GM03348 (cell line): ENCODE data around the gene ITPKC.

Experiments used
- DNase-seq: peaks from one replicate; pipeline ENCODE4 v3.0.0; 2012; ENCODE audit warnings: low spot score

The ITPKC gene

DNA sequence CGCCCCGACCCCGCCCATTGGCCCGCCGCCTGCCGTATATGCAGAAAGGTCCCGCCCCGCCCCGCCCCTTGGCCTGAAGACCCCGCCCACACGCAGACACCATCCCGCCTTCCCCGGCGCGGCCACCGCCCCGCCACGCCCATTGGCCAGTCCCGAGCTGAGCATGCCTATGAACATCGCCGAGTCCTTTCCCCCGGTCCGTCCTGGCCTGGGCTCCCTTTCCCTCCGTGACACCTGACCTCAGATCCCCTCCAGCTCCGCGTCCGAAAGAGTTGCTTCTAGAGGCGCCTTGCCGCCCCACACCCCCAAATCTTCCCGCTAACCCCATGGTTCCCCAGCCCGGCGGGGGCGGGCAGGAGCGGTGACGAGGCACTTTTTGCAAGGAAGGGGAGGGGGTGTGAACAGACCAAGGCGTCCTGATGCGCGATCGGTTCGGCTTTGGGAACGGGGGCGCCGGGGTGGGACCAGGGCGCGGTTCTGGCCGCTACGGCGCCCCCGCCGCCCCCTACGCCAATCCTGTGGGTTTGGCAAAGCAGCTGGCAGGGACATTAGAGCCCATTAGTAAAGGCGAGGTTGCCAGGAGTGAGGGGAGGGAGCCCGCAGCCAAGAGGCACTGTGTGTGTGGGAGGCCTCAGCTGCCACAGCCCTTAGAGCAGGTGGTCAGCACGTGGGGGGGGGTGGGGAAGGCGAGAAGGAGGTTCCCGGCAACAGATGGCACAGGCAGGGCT, 26.1 kb upstream of the ITPKC start:
- DNase-seq: peak; percentile 83

DNA sequence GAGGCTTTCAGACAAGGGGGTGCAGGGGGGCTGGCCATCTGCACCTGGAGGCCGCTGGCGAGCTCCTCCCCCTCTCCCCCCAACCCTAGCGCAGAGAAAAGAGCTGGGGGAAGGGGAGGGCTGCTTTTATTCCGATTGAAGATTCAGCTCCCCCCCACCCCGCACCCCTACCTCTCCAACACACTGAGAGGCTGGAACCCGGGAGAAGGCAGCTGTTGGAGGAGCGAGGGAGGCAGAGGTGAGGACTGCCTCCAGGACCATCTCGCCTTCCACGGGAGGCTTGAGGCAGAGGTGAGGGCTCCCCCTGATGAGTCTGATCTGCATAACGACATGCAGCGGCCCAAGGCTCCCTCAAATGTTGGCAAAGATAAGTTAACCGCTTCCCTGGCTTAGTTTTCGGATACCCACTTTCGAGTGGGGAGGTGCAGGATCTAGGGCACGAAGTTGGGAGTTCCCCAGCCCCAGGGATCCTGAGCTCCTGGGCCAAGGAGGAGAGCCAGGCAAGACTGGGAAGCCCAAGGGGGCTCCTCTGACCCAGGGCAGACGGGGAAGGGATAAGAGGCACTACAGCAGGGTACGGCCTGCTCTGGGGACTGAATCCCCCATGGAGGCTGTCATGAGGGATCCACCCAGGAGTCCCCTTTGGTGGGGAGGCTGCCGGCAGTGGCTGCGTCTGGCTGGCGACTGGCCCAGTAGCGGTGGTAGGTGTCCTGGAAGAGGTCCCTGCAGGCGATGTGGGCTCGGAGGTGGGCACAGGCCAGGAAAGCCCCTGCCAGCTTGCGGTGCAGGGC, 25.3 kb upstream of the ITPKC start:
- DNase-seq: no peak

DNA sequence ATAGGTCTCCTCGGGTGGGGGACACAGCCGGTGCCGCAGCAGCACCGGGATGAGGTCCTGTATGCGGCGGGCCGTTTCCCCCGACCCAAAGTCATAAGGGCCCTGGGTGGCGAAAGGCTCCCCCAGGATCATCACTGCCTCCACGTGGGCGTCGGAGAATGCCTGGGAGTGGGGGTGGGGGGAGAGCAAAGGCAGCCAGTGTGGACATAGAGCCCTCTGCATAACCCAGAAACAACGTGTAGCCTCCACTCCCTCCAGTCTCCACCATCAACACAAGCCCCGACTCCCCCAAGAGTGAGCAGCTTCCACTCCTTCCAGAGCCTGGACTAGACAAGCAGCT, 24.7 kb upstream of the ITPKC start:
- no peak for DNase-seq

DNA sequence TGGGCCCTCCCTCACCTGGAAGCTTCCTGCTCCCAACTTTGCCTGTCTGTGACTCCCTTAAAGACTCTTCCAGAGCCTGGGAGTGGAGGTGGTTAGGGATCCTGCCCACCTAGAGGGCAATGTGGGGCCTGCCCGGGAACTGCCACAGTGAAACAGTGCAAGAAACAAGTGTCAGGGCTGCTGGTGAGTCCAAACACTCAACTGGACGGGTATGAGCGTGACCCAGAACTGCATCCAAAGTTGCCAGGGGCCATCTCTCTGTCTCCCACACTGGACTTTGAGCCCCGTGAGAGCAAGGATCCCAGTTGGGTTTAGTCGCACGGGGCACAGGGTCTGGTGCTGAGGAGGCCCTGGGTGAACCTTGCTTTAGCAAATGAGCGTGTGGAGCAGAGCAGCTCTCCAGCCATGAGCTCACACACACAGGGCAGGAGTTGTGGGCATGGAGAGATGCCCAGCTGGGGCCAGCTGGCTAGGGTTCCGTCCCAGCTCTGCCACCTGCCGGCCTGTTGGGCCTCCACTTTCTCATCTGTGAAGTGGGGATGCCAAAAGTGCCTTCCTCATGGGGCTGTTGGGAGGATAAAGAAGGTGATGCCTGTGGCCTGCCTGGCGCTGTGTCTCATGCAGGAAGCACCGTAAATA, 23.6 kb upstream of the ITPKC start:
- DNase-seq: no peak

DNA sequence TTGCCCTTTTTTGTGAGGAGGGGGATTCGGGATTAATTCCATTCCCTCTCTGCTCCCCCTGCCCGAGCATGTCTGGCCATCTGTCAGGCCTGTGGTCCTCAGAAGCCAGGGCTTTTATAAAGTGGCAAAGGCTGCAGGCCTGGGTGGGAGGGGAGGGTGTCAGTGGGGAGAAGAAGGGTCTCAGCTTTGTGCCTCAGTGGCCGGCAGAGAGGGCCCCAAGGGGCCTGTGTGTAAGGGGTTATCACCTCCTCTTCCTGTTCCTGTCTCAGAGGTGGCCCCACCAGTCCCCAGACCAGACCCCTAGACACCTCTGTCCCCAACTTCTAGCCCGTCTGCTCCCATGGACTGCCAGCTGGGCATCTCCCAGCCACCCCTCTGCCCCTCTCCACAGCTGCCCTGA, 23.0 kb upstream of the ITPKC start:
- DNase-seq: no peak

DNA sequence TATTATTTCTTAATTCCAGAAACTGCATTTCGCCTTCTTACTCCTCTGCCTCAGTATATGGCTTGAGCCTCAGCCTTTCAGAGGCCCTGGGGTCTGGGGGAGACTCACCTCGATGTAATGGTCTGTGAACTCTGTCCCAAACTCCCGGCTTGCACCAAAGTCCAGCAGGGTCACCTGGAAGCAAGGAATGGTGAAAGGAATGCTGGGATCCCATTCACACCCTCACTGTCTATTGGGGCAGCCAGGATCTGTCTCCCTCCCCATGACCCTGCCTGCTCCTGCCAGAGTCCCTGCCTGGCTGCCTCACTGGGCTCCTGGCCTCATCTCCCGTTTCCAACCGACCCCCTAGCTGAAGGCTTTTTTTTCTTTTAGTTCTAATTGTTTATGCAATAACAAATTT, 21.0 kb upstream of the ITPKC start:
- DNase-seq: no peak

DNA sequence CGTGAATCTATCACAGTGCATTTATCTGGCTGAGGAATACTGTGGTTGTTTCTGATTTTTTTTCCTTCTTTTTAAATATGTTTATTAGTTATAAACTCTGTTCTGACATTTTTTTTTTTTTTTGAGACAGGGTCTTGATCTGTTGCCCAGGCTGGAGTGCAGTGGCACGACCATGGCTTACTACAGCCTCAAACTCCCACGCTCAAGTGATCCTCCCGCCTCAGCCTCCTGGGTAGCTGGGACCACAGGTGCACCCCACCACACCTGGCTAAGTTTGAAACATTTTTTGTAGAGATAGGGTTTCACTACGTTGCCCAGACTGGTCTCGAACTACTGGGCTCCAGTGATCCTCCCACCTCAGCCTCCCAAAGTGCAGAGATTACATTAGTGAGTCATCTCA, 19.9 kb upstream of the ITPKC start:
- DNase-seq: no peak

DNA sequence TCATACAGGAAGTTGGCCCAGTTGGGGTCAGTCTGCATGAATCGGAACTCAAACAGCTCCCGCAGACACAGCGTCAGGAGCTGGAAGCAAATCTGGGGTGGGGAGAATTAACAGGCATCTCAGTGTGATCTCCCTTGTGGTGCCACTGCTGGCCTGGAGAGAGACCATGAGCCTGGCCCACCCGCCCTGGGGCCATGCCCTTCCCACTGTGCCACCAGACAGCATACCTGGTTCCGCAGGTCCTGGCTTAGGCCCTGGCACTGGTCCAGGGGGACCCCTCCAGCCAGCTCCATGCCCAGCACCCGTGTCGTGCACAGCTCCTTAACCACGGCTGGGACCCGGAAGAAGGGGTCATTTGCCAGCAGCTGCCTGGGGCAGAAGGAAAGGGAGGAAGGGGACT, 16.8 kb upstream of the ITPKC start:
- DNase-seq: no peak

DNA sequence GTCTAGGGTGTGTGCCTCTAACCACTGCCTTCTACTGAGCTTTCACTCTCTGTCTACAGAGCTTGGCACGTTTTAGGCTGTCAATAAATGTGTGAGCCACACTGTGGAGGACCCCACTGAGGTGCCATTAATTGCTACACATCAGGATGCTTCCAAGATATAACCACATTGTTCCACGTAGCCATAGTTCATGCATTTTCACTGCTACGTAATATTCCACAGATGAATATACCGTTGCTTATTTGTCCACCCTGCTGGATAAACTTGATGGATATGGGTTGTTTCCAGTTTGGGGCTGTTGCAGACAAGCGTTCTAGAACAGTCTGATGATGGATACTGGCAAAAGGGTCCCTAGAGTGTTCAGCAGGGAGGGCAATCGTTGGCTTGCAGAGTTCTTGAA, 15.2 kb upstream of the ITPKC start:
- DNase-seq: no peak

DNA sequence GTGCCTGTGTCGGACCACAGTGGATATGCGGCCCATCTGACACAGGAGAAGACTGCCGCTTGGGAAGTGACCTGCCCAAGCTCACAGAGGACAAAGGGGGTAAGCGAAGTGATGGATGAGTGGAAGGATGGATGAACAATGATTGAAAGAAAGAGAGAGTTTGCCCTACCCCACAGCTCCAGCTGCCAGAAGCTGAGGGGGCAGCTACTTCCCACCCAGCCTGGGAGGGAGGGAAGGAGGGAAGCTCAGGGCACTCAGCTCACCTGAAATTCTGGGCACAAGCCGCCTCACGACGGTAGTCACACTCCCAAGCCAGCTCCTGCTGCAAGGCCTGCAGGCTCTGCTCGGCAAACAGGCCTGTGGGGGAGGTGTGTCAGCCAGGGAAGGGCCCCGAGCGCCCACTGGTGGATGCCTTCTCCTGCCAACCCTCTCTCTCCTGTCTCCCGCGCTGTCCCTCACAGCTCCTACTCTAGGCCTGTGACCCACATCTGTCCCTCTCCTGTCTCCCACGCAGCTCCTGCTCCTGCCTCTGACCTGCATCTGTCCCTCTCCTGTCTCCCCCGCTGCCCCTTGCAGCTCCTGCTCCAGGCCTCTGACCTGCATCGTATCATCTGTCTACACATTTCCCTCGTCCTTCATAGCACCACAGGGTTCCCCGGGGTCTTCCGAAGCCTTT, 14.4 kb upstream of the ITPKC start:
- peak; percentile 62 for DNase-seq

DNA sequence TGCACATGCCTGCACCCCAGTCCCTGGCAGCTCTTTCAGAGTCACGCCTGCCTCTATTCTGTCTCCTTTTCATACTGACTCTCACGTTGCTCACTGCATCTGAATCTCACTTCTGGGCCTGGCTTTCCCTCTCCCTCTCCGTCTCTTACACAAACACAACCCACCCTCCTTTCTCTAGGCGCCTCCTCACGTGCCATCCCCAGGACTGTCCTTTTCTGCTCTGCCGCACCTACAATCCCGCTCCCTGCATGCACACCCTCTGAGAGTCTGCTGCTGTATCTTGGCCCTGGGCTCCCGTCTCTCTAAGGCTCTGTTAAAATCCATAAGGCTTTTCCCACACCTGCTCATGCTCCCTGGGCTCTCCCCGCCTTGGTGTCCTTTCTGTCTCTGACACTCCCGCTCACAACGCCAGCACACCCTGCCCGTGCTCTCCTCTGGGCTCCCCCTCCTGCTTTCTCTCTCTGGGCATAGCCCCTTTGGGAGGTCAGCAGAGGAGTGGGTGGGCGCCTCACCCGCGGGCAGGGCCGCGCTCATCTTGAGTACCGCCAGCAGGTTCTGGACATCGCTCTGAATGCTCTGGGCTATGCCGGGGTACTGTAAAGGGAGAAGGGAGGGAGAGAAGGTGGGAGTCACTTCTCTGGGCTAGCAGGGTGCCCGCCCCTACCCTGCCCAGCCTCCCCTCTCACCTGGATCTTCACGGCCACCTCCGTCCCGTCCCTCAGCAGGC, 13.7 kb upstream of the ITPKC start:
- no peak for DNase-seq

DNA sequence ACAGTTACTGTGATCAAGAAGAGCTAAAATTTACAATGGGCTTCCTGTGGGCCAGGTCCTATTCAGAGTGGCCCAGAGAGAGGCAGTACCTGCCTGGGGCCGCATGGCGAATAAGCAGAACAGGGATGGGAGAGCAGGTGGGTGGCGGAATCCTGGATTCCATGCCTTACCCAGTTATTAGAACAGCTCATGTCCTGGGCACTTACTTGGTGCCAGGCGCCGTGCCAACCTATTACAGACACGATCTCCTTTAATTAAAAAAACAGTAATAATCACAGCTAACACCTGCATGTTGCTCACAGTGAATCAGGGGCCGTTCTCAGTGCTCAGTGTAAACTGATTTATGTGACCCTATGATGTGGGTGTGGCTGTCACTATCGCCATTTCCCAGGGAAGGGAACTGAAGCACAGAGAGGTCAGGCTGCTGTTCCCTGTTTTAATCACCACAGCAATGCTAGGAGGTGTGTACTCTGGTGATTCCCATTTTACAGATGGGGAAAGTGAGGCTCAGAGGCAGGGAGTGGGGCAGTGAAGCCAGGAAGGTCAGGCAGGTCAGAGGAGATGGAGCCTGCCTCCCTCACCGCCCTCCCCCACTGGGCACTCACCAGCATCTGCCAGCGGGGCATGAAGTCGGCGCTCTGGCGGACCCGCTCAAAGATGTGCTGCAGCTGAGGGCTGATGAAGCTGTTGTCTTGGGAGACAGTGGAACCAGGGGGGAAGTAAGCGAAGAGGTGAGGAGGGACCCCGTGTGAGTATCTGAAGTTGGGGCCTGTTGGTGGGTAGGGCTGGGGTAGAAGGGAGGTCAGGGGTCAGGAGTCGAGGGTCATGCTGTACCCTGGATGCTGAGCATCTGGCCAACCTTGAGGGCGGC, 12.2 kb upstream of the ITPKC start:
- no peak for DNase-seq

DNA sequence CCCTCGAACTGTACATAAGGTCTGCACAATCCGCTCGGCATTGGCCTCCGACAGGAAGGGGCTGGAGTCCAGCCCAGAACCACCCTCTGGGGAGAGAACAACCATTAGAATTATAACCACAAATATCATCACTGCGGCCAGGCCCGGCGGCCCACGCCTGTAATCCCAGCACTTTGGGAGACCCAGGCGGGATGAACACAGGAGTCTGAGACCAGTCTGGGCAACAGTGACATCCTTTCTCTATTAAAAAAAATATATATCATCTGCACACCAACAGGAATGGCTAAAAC, 11.6 kb upstream of the ITPKC start:
- no peak for DNase-seq

DNA sequence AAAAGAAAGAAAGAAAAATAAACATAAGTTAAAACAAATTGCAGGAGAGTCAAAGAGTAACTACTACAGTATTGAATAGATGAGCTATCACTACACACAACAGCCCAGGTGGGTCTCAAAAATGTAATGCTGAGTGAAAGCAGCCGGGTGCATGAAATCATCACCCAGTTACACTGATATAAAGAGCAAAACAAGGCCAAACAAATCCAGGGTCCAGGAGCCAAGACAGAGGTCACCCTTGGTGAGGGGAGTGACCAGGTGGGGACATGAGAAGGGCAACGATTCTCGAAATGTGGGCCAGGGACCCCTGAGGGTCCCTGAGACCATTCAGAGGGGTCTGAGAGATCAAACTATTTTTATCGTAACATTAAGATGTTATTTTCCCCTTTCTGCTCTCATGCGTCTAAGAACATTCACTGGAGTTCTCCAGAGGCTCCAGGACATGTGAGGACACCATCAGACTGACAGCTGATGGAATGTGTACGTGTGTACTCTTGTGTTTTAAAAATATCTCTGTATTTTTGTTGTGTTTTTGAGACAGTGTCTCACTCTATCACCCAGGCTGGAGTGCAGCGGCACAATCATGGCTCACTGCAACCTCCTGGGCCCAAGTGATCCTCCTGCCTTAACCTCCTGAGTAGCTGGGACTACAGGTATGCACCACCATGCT, 10.8 kb upstream of the ITPKC start:
- DNase-seq: no peak

DNA sequence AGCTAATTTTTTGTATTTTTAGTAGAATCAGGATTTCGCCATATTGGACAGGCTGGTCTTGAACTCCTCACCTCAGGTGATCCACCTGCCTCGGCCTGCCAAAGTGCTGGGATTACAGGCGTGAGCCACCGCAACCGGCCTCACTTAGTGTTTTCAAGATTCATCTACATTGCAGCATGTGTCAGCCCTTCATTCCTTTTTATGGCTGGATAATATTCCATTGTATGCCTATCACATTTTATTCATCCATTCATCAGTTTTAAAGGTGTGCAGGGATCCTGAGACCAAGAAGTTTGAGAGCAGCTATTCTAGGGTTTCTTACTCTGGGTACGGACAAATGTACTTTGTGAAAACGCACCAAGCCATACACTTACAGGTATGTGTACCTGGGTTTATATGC, 9.3 kb upstream of the ITPKC start:
- no peak for DNase-seq

DNA sequence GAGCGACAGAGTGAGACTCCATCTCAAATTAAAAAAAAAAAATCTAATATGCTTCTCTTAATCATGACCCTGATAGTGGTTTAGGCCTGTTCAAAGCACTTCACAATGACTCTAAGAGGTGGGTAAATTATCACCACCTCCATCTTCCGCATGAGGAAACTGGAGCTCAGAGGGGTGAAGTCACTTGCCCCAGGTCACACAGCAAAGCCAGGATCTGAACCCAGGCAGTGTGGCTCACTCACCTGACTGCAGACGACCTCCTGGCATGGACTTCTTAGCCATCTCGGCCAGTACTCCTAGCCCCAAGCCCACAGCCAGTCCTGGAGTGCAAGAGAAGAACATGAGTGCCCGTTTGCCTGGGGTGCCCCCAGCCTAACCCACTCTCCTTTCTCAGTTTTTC, 7.1 kb upstream of the ITPKC start:
- no peak for DNase-seq

DNA sequence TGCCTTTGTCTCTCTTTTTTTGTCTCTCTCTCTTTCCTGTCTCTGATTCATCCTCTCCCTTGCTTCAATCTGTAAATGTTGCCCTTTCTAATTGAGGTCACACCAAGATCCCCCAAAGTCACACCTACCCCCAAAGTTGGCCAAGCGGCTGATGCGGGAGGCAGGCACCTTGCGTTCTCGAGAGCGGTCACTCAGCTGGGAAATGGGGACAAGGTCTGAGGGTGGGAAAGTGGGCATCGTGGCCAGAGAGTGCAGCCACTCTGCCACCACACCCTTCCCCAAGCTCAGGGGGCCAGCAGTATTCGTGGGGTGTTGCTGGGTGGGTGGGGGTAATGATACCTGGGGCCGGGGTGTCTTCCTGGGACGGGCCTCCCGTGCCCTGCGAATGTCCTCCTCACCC, 3.0 kb upstream of the ITPKC start:
- no peak for DNase-seq

DNA sequence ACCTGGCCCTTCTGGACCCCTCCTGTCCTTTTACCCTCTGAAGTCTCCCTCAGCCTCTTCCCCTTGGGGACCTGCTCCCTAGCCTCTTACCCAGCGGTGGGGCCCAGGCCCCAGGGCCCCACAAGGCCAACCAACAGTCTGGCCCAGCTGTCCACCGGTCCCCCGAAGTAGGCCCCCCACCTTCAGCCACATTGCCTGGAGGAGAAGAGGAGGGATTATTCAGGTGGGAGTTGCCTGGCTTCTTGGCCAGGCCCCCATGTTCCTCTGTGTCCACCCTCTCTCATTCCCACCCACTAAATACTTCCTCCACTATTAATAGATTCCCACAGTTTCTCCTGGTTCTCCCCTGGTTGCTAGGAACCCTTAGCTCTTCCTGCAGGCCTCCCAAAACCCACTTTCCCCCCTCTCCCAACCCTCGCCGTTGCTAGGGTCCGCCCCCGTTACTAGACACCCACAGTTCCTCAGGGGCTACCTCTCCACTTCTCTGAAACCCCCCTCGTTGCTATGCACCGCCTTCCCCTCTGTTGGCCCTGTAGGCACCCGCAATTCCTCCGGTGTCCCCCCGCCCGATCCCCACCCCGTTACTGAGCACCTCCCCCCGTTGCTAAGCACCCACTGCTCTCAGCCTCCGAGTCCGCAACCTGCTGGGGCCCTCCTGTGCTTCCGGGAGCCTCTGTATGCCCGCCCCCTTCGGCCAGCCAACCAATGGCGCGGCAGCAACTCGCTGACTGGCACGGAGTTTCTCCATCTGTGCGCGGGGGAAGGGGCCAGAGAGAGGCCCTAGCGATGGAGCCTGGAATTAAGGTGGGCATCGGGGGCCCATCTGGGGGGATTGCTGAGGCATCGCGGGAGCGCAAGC, 2.2 kb upstream of the ITPKC start:
- DNase-seq: peak; percentile 97

DNA sequence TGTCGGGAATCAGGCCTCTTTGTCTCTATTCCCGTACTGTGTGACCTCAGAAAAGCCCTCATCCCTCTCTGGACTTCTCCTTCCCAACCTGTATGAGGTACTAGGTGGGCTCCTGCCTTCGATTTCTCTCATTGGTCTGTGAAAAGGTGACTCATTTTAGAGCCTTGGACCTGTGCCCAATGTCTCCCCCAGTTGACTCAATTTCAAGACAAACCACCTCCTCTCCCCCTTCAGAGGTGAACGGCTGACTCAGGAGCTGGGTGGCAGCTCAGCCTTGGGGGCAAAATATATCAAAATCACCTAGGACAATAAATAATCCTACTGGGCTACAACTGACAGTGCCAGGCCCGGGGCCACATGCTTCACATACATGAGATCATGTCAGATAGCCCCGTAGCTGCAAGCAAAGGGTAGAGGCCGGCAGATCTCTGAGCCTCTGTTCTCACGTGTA, 856 bp upstream of the ITPKC start:
- DNase-seq: no peak
